GM18511 (cell line): Measurements from ENCODE around the gene STOML3.

Source experiments
- ATAC-seq: cut with Tn5 transposase; IDR thresholded peaks from one replicate; pipeline ENCODE4 v1.9.1; 2021; ENCODE audit warnings: mild to moderate bottlenecking, moderate library complexity; ENCODE audit not compliant: unreplicated experiment

Gene STOML3

GRCh38 chr13:38993381-38993780 lies 2.8 kb upstream of the STOML3 start:
- ATAC-seq, result no peak

DNA sequence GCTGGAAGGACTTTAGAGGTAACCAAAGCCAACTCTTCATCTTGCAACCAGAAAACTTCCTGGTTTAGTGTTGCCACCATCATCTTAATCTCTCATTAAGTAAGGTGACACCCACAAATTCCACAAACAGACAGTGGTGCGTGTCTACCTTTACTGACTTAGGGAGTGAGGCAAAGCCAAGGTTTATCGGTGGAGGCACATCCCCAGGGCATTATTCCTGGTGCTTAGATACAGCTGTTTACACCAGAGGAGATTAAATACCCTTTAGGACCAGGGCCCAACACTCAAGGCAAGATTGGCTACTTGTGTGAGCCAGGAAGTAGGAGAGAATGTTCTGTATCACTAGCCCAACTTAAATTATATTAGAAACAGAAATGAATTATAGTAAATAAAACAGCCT lies 9.5 kb downstream of the STOML3 start:
- ATAC-seq, result no peak

GRCh38 chr13:38980750-38981078 lies 9.9 kb downstream of the STOML3 start:
- ATAC-seq, result no peak

DNA sequence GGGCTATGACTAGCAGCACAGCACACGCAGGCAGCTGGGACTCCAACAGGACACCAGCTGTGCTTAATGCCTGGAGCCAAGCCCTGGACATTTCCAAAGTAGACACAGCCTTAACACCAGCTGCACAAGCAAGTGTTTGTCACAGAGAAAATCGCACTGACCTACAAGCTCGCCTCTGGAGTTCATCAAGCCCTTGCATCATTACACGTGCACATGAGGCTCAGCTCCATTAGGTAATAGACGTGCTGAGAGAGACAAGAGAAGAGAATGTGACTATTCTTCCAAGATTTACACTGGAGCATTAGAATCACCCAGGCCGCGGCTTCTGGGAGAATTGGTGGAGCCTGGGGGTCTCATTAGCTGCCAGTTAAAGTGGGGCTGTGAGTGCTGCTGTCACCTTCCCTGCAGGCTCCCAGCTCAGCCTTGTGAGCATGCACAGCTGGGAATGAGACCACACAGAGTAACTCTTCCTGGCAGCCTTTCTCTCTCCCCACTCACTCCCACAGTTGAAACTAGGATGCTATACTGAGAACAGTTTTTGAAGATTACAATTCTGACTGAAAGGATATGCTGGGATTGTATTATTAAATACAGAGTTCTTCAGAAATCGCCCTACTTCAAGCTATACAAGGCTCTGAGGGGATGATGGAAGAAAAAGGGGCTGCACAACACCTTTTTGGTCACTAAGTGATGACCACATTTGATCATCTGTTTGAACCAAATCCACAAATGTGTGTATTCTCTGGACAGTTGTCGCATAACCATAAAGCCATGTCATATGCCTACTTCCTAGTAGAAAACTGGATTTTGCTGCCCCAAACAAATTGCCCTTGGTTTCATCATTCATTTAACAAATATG lies 10.5 kb downstream of the STOML3 start:
- ATAC-seq, result no peak

DNA sequence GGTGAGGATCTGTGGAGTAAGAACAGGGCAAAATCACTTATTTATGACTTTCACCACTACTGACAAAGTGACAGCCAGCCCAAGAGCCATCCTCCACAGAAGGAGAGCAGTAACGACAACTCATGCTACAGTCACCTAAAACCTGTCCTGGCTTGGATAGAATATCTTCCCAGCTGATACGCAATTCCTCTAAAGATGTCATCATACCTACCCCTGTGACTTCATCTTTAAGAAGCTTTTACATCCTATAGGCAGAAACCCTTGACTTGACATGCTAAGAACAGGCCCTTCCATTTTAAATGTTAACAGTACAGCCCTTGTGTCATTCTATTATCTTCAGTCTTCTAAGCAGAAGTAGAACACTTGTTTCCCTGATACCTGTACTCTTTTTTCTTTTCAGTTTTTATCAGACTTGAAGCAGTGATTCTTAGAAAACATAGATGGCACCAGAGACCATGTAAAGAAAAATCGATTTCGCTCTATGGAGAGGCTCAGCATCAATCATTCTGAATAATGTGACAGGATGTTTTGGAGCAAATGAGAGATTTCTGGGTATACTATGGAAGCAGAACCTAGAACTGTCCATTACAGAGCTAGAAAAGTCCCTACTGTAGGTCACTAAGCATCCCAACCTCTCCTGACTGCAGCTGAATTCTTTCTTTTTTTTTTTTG lies 20.1 kb downstream of the STOML3 start:
- no peak for ATAC-seq

DNA sequence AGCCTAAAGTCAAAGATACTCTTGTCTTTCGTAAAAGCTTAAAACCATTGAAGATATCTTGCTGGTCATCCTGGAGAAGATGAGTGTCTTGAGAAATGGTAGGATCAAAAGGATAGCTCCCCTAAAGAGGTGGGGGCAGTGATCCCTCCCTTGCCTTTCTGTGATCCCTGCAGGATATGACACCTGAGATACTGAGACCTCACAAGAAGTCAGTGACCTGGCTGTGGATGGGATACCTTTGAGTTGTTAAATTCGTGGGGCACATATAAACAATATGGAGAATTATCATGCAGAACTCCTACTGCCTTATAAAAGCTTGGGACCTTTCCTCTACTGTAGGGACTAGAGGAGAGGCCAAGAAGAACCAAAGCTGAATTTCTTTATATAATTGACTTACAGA lies 21.4 kb downstream of the STOML3 start:
- ATAC-seq, result no peak

- ATAC-seq, result no peak
These were observed 23.2 kb downstream of the STOML3 start for GRCh38 chr13:38967446-38967845.

DNA sequence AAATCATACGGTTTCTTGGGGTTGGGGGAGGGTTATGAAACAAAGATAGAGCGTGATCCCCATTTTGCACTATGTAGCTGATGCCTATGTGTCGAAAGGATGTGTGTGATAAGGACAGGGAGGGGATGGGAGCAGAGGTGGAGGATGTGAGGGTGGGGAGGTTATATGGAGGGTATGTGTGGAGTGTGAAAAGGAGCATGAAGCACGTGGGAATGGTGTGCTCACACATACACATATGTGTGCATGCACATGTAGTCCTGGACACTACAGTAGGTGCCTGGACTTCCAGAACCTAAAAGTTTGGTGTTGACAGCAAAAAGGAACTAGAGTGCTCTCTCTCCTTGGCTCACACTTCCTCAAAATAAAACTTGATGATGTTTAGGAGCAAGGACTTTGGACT lies 25.4 kb downstream of the STOML3 start:
- ATAC-seq, result no peak

- no peak for ATAC-seq
These were observed 30.5 kb downstream of the STOML3 start for GRCh38 chr13:38960175-38960574.

DNA sequence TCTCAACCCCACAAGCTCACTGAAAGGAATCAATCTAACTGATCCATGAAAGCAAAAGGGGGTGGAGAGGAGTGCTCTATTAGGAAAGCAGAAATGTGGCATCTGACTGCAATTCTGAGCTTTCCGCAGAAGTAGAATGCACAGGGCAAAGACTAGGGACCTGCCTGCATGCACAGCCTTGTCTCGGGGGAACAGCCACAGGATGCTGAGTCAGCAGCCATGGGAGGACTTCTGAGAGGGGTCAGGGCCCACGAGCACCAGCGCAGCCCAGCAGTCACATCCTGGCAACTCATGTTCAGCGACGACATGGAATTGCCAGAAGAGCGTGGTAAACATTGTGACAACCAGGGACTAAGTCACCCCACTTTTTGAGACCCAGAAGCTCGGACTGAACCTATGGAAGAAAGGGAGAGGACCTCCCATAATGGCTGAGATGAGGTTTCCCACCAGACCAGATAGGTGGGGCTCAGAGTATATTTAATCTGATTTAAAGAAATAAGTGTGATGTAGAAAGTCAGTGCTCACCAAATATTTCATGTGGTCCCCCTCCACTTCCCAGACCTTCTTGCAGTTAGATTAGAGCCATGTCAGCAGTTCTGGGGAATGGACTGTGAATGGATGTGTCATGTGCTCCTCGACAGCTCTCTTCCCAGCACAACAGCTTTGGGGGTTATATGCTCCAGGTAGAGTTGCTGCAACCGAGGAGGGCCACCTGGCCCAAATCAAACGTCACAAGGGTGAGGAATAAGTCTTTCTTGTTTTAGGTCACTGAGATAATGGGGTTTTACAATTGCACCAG lies 32.6 kb downstream of the STOML3 start:
- ATAC-seq, result no peak

DNA sequence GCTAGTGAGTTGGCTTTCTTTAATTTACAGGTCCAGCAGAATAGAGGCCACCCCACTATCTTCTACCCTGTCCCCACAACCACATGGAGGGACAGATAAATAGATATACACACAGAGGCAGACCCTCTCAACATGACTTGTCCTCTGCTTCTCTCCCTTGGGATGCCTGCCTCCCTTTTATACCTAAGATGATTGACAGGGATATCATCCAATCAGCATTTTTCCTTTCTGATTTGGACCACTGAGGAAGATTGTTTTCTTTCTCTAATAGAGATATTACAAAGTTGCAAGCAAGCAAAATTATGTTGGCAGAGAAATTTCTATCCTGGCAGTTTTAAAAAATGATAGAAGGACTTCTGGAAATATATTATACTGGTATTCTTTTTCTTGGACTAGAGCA lies 35.8 kb downstream of the STOML3 start:
- no peak for ATAC-seq

DNA sequence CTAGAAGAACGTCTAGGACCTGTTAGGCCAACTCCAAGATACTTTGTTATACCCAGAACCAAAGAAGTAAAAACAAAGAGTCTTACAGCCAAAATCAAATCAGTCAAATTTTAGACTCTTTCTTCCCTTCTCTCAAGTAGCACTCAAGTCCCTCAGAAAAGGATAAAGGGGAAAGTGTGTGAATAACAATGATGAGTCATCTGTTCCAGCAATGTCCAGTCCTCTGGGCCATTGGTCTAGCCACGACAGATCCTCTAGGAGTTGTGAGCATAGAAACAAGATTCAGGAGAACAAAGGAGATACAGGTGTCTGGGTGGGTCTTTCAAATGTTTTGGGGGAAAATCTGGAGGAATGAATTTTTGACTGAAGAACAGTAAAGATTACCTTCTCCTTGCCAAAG lies 36.3 kb downstream of the STOML3 start:
- ATAC-seq, result no peak

DNA sequence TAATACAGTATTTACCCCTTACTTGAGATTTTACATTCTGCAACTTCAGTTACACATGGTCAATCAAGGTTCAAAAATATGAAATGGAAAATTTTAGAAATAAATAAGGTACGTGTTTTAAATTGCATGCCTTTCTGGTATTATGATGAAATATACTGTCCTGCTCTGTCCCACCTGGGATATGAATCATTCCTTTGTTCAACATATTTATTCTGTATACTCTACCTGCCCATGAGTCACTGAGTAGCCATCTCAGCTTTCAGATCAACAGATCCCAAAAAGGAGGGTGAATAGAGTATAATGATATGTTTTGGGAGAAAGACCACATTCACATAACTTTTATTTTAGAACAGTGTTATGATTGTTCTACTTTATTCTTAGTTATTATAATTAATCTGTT lies 37.8 kb downstream of the STOML3 start:
- ATAC-seq, result no peak

DNA sequence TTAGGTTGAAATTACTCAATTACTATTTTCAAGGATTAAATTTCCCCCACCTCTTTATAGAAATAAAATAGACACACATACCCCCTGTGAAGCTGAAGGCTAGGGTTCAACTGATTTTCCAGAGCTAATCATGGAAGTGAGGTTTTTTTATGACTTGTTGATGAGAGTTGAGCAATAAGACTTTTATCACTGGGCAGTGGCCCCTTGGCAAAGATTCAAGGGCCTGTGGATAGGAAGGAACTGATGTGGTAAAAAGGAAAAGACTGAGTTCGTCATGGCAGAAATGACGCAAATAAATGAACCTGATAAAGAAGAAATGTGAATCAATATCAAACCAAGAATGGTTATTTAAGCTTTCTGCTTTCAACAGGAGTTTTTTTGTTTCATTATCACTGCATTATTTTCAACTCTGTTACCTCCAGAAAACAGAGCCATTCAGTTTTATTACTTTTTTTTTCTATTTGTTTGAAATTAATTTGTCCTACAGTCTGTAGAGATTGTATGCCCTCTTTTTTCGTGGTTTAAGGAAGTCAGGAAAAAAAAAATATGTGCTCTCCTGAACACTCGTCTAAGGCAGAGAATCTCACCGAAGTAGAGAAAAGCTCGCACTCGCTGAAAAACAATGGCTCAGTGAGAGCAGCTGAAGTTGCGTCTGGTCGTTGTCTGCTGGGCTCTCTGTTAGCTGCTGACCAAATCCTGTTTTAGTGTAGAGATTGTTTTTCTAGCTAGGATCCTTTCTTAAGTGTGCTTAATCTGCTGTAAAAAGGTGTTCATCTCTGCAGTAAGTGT lies 38.9 kb downstream of the STOML3 start:
- no peak for ATAC-seq

DNA sequence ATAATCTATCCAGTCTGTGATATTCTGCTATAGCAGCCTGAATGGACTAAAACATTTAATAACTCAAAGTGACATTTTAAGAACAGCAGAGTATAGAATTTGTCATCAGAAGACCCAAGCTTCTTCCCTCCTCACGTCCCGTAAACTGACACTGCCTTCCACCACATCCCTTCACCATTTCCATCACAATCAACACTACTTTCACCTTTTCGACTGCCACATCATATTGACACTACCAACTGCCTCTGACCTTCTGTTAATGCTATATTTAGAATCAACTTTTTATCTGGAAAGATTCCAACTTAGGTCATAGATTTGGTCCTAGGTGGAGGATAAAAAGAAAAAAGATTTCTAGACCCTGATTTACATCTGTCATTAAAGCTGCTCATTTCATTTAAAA lies 39.6 kb downstream of the STOML3 start:
- ATAC-seq, result no peak

- ATAC-seq, result no peak
These were observed 43.6 kb downstream of the STOML3 start for GRCh38 chr13:38947054-38947453.

DNA sequence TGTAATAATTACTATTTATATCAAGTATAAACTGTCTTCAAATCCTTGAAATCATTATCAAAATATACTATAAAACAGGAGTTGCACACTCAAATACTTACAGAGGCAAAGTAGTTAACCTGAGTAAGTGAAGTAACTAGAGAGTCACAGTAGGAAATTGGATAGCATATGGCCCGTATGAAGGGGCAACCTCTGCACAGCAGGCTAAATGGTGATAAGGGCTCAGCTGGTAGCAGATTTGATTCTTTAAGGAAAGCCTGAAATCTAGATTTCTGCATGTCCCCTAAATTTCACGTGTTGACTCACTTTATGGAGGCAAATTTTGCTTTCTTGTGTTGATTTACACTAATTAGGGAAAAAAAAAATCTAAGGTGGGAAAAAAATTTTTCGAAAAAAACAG lies 46.4 kb downstream of the STOML3 start:
- no peak for ATAC-seq

- ATAC-seq, result no peak
These were observed 47.4 kb downstream of the STOML3 start for GRCh38 chr13:38943231-38943630.

- ATAC-seq, result no peak
These were observed 49.2 kb downstream of the STOML3 start for GRCh38 chr13:38941353-38941945.

GRCh38 chr13:38933786-38934185 lies 56.8 kb downstream of the STOML3 start:
- ATAC-seq, result no peak

GRCh38 chr13:38922170-38922569 lies 68.5 kb downstream of the STOML3 start:
- ATAC-seq, result no peak
